ENCODE data around the gene B4GALT6. TPM values are rescaled to one million over a fixed set of nuclear protein-coding genes. Genes with fewer than 3 reads are reported as not detected.

Gene B4GALT6
- total RNA-seq, 1 donor from 2014 or later: 31.6 TPM

DNA sequence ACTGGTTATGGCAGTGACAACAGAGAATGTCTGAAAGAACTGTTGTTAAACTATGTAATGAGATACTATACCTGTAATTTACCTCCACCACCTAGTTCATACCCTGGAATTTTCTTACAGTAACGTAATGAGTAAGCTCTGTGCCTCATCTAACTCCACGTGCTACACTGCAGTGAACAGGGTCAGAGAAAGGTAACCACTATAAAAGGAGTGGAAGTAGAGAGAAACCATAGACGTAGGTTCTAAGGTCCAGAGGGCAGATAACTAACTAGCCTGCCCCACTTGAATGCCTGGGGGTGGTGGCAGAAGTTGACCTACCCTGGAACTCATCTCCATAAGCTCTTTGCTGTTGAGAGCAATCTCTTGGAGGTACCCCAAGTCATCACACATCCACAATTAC, 32.0 kb upstream of the B4GALT6 start:
- H3K4me3 Mint-ChIP-seq (ENCODE audit: unreplicated experiment): no peak overlapping the region

DNA sequence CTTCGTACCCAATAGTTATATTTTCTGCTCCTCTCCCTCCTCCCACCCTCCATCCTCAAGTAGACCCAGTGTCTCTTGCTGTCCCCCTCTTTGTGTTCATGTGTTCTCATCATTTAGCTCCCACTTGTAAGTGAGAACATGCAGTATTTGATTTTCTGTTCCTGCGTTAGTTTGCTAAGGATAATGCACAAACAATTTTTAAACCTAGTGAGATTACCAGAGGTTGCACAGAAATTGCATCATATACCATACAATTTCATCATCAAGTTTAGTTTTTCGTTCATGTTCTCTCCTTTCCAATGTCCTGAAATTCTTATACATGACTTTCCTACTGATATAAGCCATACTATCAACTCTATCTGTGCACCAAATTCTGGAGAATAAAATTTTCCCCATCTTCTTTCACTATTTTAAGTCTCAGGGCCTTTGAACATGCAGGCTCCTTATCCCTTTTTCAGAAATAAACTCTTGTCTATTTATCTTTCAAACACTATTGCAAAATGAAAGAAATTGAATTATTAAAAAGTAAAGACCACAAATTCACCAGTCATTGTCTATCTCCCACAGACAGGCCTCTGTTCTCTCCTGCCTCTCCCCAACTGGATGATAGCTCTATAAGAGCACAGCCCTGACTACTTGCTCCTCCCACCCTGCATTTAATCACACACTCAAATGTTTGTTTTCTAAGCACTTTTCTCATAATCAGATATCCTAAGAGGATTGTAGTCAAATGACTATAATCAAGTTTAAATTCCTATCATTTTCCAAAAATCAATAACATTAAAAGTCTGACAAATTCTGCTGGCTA, 27.2 kb upstream of the B4GALT6 start:
- H3K9me3 Mint-ChIP-seq (ENCODE audit: unreplicated experiment): no peaks in the 10 kb centered on the region
- H3K4me3 Mint-ChIP-seq (ENCODE audit: unreplicated experiment): no peak overlapping the region
- no peaks in the 10 kb centered on the region for H3K27me3 Mint-ChIP-seq (ENCODE audit: unreplicated experiment)
- no peaks in the 10 kb centered on the region for H3K4me1 Mint-ChIP-seq (ENCODE audit: unreplicated experiment)
- H3K36me3 Mint-ChIP-seq (ENCODE audit: low read depth, unreplicated experiment): no peaks in the 10 kb centered on the region
- DNase-seq (ENCODE audit: low spot score): no peak
- TF ChIP-seq, protein P1, sequence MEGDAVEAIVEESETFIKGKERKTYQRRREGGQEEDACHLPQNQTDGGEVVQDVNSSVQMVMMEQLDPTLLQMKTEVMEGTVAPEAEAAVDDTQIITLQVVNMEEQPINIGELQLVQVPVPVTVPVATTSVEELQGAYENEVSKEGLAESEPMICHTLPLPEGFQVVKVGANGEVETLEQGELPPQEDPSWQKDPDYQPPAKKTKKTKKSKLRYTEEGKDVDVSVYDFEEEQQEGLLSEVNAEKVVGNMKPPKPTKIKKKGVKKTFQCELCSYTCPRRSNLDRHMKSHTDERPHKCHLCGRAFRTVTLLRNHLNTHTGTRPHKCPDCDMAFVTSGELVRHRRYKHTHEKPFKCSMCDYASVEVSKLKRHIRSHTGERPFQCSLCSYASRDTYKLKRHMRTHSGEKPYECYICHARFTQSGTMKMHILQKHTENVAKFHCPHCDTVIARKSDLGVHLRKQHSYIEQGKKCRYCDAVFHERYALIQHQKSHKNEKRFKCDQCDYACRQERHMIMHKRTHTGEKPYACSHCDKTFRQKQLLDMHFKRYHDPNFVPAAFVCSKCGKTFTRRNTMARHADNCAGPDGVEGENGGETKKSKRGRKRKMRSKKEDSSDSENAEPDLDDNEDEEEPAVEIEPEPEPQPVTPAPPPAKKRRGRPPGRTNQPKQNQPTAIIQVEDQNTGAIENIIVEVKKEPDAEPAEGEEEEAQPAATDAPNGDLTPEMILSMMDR (IDR thresholded peaks at IDR 0.05; ENCODE audit: unreplicated experiment): no peak
- no peak overlapping the region for H3K27ac Mint-ChIP-seq (ENCODE audit: unreplicated experiment)

More for the DNA sequence above, 32.0 kb upstream of the B4GALT6 start:
- DNase-seq (ENCODE audit: low spot score): no peak
- Mint-ChIP-seq H3K4me1 (ENCODE audit: unreplicated experiment) (no peaks in the 10 kb centered on the region), H3K36me3 (ENCODE audit: low read depth, unreplicated experiment) (peaks cover 3% of the 10 kb centered on the region), H3K9me3 (ENCODE audit: unreplicated experiment) (no peaks in the 10 kb centered on the region), H3K27me3 (ENCODE audit: unreplicated experiment) (no peaks in the 10 kb centered on the region), H3K27ac (ENCODE audit: unreplicated experiment) (no peak overlapping the region)
- TF ChIP-seq, protein P1 (IDR thresholded peaks at IDR 0.05; ENCODE audit: unreplicated experiment): no peak

DNA sequence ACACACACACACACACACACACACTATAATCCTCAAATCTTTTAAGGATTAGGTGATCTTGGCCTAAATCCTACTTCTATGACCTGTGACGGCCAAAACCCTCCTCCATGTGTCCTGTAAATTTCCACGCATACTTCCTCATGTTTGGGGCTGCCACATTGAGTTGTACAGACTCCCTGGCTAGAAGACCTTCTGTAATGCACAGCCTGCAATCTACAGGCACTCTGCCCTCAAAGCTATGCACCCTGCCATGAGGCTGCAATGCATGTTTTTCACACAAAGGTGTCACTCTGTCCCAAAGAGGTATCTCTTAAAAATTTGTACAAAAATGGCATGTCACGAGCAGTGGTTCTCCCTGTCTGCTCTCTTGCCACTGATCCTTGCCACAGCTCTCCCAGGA, 26.4 kb upstream of the B4GALT6 start:
- TF ChIP-seq, protein P1 (IDR thresholded peaks at IDR 0.05; ENCODE audit: unreplicated experiment): no peak
- H3K4me3 Mint-ChIP-seq (ENCODE audit: unreplicated experiment): no peak overlapping the region
- no peak overlapping the region for H3K27ac Mint-ChIP-seq (ENCODE audit: unreplicated experiment)
- no peaks in the 10 kb centered on the region for H3K27me3 Mint-ChIP-seq (ENCODE audit: unreplicated experiment)
- H3K4me1 Mint-ChIP-seq (ENCODE audit: unreplicated experiment): no peaks in the 10 kb centered on the region
- H3K36me3 Mint-ChIP-seq (ENCODE audit: low read depth, unreplicated experiment): no peaks in the 10 kb centered on the region
- no peaks in the 10 kb centered on the region for H3K9me3 Mint-ChIP-seq (ENCODE audit: unreplicated experiment)
- DNase-seq (ENCODE audit: low spot score): no peak

DNA sequence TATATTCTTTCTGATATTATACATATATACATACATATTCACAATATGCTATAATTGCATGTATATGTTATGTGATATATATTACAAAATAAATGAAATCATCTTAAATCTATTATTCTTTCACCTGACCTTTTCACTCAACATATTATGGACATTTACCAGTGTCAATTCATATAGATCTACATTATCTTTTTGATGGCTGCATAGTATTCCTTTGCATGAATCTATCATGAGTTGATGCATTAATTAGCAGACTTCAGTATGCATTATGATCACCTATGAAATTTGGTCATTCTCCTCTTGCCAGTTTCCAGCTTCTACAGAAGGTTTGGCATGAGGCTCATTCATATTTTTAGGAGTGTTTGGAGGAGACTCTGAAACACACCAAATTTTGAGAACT, 23.4 kb upstream of the B4GALT6 start:
- Mint-ChIP-seq H3K4me3 (ENCODE audit: unreplicated experiment) (no peak overlapping the region), H3K4me1 (ENCODE audit: unreplicated experiment) (no peaks in the 10 kb centered on the region), H3K27ac (ENCODE audit: unreplicated experiment) (no peak overlapping the region), H3K27me3 (ENCODE audit: unreplicated experiment) (no peaks in the 10 kb centered on the region), H3K9me3 (ENCODE audit: unreplicated experiment) (no peaks in the 10 kb centered on the region), H3K36me3 (ENCODE audit: low read depth, unreplicated experiment) (no peaks in the 10 kb centered on the region)
- DNase-seq (ENCODE audit: low spot score): no peak
- TF ChIP-seq, protein P1 (IDR thresholded peaks at IDR 0.05; ENCODE audit: unreplicated experiment): no peak

DNA sequence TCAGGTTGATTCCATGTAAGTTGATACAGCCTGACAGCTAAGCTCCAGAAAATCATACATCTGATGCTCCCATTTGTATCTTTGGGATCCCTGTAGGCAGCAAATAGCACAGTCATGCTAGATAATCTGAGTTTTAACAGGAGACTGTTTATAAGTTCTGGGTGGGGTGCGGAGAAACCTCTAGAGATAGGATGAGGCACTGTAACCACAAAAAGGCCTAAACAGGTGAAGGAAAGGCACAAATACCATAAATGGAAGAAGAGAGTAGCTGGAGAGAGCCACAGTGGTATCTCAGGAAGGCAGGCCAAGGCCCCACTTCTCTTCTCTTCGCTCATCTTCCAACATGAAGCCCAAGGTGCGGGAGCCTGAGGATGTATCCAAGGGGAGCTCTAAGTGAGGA, 18.1 kb upstream of the B4GALT6 start:
- Mint-ChIP-seq H3K4me1 (ENCODE audit: unreplicated experiment) (peaks cover 5% of the 10 kb centered on the region), H3K36me3 (ENCODE audit: low read depth, unreplicated experiment) (no peaks in the 10 kb centered on the region), H3K4me3 (ENCODE audit: unreplicated experiment) (no peak overlapping the region), H3K9me3 (ENCODE audit: unreplicated experiment) (no peaks in the 10 kb centered on the region), H3K27me3 (ENCODE audit: unreplicated experiment) (no peaks in the 10 kb centered on the region), H3K27ac (ENCODE audit: unreplicated experiment) (no peak overlapping the region)
- DNase-seq (ENCODE audit: low spot score): no peak
- TF ChIP-seq, protein P1 (IDR thresholded peaks at IDR 0.05; ENCODE audit: unreplicated experiment): no peak
